Fibroblast of lung (primary cell): ENCODE results near the gene ASTN2.

Experiments used
- EZH2 ChIP-seq: IDR thresholded peaks from 2 replicates; pipeline ENCODE4 v1.5.1; 2012; ENCODE audit warnings: low read length, control low read depth, mild to moderate bottlenecking; ENCODE audit errors: missing control alignments
- TF ChIP-seq, protein P1 (sequence below), 2 donors: IDR thresholded peaks in 1 of 2; conservative IDR thresholded peaks in 1 of 2; 1 replicate in 1 of 2; 2 replicates in 1 of 2; pipeline ENCODE4 v1.5.1; 2011 to 2012; ENCODE audit warnings: low read length in 2 of 2, control low read depth in 1 of 2, inconsistent platforms in 1 of 2, low read depth in 1 of 2, mild to moderate bottlenecking in 1 of 2

DNA sequence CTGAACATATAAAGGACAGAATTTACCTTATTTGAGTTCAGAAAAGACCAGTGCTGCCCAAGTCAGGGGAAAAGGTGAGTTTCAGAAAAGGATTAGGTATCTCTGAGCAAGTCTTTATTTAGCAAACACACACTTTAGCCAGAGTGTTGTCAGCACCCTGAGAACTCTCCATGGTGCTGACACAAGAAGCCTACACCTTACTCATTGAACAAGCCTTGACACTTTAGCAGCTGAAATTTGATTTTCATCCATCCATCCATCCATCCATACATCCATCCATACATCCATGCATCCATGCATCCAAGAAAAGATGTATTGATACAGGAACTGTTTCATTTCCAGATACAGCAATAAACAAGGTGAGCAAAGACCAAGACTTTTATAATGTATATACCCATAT, 416.6 kb downstream of the ASTN2 start:
- TF ChIP-seq, protein P1, sequence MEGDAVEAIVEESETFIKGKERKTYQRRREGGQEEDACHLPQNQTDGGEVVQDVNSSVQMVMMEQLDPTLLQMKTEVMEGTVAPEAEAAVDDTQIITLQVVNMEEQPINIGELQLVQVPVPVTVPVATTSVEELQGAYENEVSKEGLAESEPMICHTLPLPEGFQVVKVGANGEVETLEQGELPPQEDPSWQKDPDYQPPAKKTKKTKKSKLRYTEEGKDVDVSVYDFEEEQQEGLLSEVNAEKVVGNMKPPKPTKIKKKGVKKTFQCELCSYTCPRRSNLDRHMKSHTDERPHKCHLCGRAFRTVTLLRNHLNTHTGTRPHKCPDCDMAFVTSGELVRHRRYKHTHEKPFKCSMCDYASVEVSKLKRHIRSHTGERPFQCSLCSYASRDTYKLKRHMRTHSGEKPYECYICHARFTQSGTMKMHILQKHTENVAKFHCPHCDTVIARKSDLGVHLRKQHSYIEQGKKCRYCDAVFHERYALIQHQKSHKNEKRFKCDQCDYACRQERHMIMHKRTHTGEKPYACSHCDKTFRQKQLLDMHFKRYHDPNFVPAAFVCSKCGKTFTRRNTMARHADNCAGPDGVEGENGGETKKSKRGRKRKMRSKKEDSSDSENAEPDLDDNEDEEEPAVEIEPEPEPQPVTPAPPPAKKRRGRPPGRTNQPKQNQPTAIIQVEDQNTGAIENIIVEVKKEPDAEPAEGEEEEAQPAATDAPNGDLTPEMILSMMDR (conservative IDR thresholded peaks at IDR 0.05 in 1 of 2, IDR thresholded peaks at IDR 0.05 in 1 of 2; ENCODE audit: low read depth in 1 of 2, low read length in 2 of 2): no peak
- TF ChIP-seq EZH2: no peak
